GM13976 (cell line): ENCODE data around the gene FKBP7.

ENCODE experiments used
- DNase-seq: peaks from one replicate; pipeline ENCODE4 v3.0.0; 2012; ENCODE audit warnings: low spot score
- CTCF ChIP-seq: IDR thresholded peaks from 2 replicates; pipeline ENCODE4 v1.5.1; 2012; ENCODE audit warnings: borderline replicate concordance, mild to moderate bottlenecking; ENCODE audit not compliant: insufficient read depth; ENCODE audit errors: extremely low read depth, missing control alignments, control extremely low read depth
- in situ Hi-C: fragments of 300-500 bp; cut with MboI; formaldehyde crosslinking; loops from one replicate; pipeline ENCODE4 v1.12.0; 2022; ENCODE audit warnings: low sequenced_read_pairs, mixed read lengths, inconsistent platforms; ENCODE audit not compliant: unreplicated experiment

Gene FKBP7

GRCh38 chr2:178496049-178496448 is 17.6 kb upstream of the FKBP7 start:
- in situ Hi-C loops, result no loop called here
- no peak for TF ChIP-seq CTCF
- DNase-seq, result no peak

- in situ Hi-C loops, result no loop called here
- TF ChIP-seq CTCF, result no peak
- no peak for DNase-seq
Observed at GRCh38 chr2:178491612-178492011, 13.2 kb upstream of the FKBP7 start.

DNA sequence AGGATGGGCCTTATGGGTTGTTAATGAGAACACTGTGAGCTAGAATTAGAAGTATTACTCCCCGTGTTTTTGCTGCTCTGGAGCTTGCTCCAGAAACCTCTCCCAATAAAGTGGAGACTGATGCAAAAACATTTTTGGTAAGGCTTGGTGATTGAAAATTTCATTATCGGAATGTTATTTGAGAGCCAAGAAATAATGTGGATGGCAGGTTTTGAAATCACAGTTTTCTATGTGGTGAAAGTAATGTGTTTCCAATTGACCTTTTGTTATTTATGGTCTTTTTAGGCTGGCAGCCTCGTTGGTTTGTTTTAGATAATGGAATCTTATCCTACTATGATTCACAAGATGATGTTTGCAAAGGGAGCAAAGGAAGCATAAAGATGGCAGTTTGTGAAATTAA is 7.0 kb upstream of the FKBP7 start:
- no peak for TF ChIP-seq CTCF
- no peak for DNase-seq
- in situ Hi-C loops, result no loop called here

- TF ChIP-seq CTCF, result no peak
- in situ Hi-C loops, result no loop called here
- DNase-seq, result no peak
Observed at GRCh38 chr2:178484245-178485041, 6.0 kb upstream of the FKBP7 start.

GRCh38 chr2:178482437-178482836 is 4.0 kb upstream of the FKBP7 start:
- no peak for TF ChIP-seq CTCF
- DNase-seq, result peak; percentile 44
- in situ Hi-C loops, result no loop called here

DNA sequence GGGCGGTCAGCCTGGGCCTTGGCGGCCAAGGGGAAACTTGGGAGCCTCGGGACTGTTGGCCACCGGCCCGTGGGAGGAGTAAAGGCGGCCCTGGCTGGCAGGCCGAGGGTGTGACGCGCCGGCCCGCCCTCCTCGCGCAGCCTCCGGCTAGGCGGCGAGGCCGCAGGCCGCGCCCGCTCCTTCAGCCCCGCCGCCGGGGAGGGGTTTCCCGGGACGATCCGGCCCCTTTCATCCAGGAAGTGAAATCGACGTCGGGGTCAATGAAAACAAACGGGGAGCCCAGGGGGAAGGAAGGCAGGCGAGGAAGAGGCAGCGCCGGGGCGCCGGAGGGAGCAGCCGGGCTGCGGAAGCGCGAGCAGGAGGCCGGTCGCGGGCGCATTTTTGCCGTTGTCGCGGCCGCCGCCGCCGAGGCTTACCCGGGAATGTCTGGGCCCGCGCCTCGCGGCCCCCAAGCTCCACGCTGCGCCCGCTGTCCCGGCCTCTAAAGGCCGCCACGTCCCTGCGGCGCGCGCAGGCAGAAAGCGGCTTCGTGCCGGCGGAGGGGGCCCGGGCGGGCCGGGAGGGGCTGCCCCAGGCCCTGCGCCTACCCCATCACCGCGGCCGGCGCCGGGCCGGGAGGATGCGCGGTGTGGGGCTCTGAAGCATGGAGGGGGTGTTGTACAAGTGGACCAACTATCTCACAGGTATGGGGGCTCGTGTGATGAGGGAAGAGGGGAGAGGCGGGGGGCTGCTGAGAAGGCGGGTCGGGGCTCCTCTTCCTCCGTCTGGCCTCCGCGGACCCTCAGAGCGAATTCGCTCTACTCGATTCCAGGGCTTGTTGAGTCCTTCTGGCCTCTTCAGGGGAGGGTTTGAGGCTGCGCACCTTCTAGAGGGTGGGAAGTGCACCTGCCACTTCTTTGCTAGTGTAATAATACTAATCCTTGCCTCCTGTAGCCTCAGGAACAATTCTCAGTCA is 2.1 kb upstream of the FKBP7 start, which contains the start of gene PLEKHA3:
Gene PLEKHA3 (plus strand): TSS at position 231 of the 955 bp plus-strand sequence. CDS start 413 bp downstream, at position 644.
- in situ Hi-C loops, result no loop called here
- TF ChIP-seq CTCF, result no peak
- peak; percentile 91 for DNase-seq
